Measurements from ENCODE around the gene CEP44. TPM values are rescaled to one million over a fixed set of nuclear protein-coding genes. Genes with fewer than 3 reads are reported as not detected.
"Not testable (repeated sequence)": the region's sequence is repeated elsewhere in the genome, so short reads cannot be mapped to it uniquely, and the experiment has no call there.

CEP44 gene
- total and polyA plus RNA-seq, 2 of the 4 experiments (the other 2 are of a cell fraction): 3.5 to 9.5 TPM

- POLR2A ChIA-PET (ENCODE audit: unreplicated experiment): no interaction called here
- no TSS peak for BruUV-seq (replicated peaks)
- Histone ChIP-seq H3K23ac (ENCODE audit: low read depth, low read length) (no peak overlapping the region), H3K4me3 (ENCODE audit: insufficient read depth, low read depth, low read length) (no peak overlapping the region), H2AK9ac (replicated peaks; ENCODE audit: low read depth, low read length, poor library complexity) (no peak overlapping the region), H2AK5ac (ENCODE audit: low read depth, low read length) (no peak overlapping the region), H3K9ac (ENCODE audit: low read depth, low read length) (no peak overlapping the region), H3K9me3 (ENCODE audit: control insufficient read depth, insufficient read depth, low read length) (no peaks in the 10 kb centered on the region), H4K20me1 (ENCODE audit: insufficient read depth, low read length) (no peaks in the 10 kb centered on the region), H4K91ac (ENCODE audit: insufficient read depth, low read depth, low read length) (no peak overlapping the region), H3K56ac (ENCODE audit: extremely low read depth, insufficient read depth, low read length) (no peak overlapping the region), H3K27me3 (ENCODE audit: control insufficient read depth, insufficient read depth, low read length) (no peaks in the 10 kb centered on the region), H3K4me2 (ENCODE audit: low read depth, low read length) (no peak overlapping the region), H2BK20ac (ENCODE audit: low read depth, low read length) (no peak overlapping the region), H2AFZ (replicated peaks; ENCODE audit: low read length, poor library complexity) (no peak overlapping the region), H3K36me3 (ENCODE audit: control insufficient read depth, insufficient read depth, low read length) (no peaks in the 10 kb centered on the region), H2BK5ac (ENCODE audit: low read depth, low read length, poor library complexity, severe bottlenecking) (no peak overlapping the region), H3K27ac (ENCODE audit: insufficient read depth, low read length) (no peak overlapping the region), H3K79me1 (ENCODE audit: low read depth in 1 of 2, low read length in 2 of 2) (no peaks in the 10 kb centered on the region), H2BK120ac (ENCODE audit: low read depth, low read length) (no peak overlapping the region), H3K9me1 (ENCODE audit: insufficient read depth, low read length) (no peaks in the 10 kb centered on the region), H2BK15ac (ENCODE audit: low read depth, low read length) (no peak overlapping the region), H4K5ac (ENCODE audit: low read depth, low read length) (no peak overlapping the region), H3K4ac (ENCODE audit: low read depth, low read length) (no peak overlapping the region), H3K18ac (ENCODE audit: low read depth, low read length) (no peak overlapping the region), H3K4me1 (ENCODE audit: control insufficient read depth, insufficient read depth, low read length) (no peaks in the 10 kb centered on the region), H4K8ac (ENCODE audit: low read depth in 2 of 2, low read length in 2 of 2) (no peak overlapping the region), H3K14ac (replicated peaks; ENCODE audit: low read depth, low read length) (no peak overlapping the region)
- dilution Hi-C loops (cut with HindIII; ENCODE audit: low sequenced_read_pairs, unreplicated experiment) (no loop called here), intact Hi-C loops (cut with micrococcal nuclease) (no loop called here), in situ Hi-C loops (cut with MboI; ENCODE audit: low sequenced_read_pairs) (no loop called here)
- ATAC-seq (ENCODE audit: low read depth) (no peak), DNase-seq (no peak)
- 8% methylated on average over 2 of the region's 2 CpGs; no CpG with 5 or more reads in 1 of the 2 experiments for WGBS, 2 experiments (ENCODE audit: extremely low coverage in 2 of 2, insufficient read length in 1 of 2)
- CTCF ChIA-PET: no interaction called here
- TF ChIP-seq FOS (IDR thresholded peaks at IDR 0.05; ENCODE audit: low read depth, low read length): no peak
These were observed 95.2 kb downstream of the CEP44 start for GRCh38 chr4:174378951-174379350.

DNA sequence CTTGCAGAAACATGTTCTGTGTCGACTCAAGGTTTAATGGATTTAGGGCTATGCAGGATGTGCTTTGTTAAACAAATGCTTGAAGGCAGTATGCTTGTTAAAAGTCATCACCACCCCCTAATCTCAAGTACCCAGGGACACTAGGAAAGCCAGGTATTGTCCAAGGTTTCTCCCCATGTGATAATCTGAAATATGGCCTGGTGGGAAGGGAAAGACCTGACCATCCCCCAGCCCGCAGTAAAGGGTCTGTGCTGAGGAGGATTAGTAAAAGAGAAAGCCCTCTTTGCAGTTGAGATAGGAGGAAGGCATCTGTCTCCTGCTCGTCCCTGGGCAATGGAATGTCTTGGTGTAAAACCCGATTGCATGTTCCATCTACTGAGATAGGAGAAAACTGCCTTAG lies 96.5 kb downstream of the CEP44 start:
- H3K4me3 ChIP-seq (ENCODE audit: insufficient read depth, low read depth, low read length); in situ Hi-C loops (cut with MboI; ENCODE audit: low sequenced_read_pairs); H4K5ac ChIP-seq (ENCODE audit: low read depth, low read length); H2AFZ ChIP-seq (replicated peaks; ENCODE audit: low read length, poor library complexity); H3K4me1 ChIP-seq (ENCODE audit: control insufficient read depth, insufficient read depth, low read length); BruUV-seq (replicated peaks); H3K4me2 ChIP-seq (ENCODE audit: low read depth, low read length); H3K56ac ChIP-seq (ENCODE audit: extremely low read depth, insufficient read depth, low read length); POLR2A ChIA-PET (ENCODE audit: unreplicated experiment); DNase-seq; H3K79me1 ChIP-seq (ENCODE audit: low read depth in 1 of 2, low read length in 2 of 2); H3K23ac ChIP-seq (ENCODE audit: low read depth, low read length); H2BK15ac ChIP-seq (ENCODE audit: low read depth, low read length); H3K9me1 ChIP-seq (ENCODE audit: insufficient read depth, low read length); ATAC-seq (ENCODE audit: low read depth); H4K91ac ChIP-seq (ENCODE audit: insufficient read depth, low read depth, low read length); H3K27ac ChIP-seq (ENCODE audit: insufficient read depth, low read length); CTCF ChIA-PET; H3K36me3 ChIP-seq (ENCODE audit: control insufficient read depth, insufficient read depth, low read length); H2BK5ac ChIP-seq (ENCODE audit: low read depth, low read length, poor library complexity, severe bottlenecking); H2AK9ac ChIP-seq (replicated peaks; ENCODE audit: low read depth, low read length, poor library complexity); H3K9ac ChIP-seq (ENCODE audit: low read depth, low read length); H3K14ac ChIP-seq (replicated peaks; ENCODE audit: low read depth, low read length); H2BK20ac ChIP-seq (ENCODE audit: low read depth, low read length); H2AK5ac ChIP-seq (ENCODE audit: low read depth, low read length); H3K4ac ChIP-seq (ENCODE audit: low read depth, low read length); dilution Hi-C loops (cut with HindIII; ENCODE audit: low sequenced_read_pairs, unreplicated experiment); H4K8ac ChIP-seq (ENCODE audit: low read depth in 2 of 2, low read length in 2 of 2); H4K20me1 ChIP-seq (ENCODE audit: insufficient read depth, low read length); H3K27me3 ChIP-seq (ENCODE audit: control insufficient read depth, insufficient read depth, low read length); H2BK120ac ChIP-seq (ENCODE audit: low read depth, low read length); H3K9me3 ChIP-seq (ENCODE audit: control insufficient read depth, insufficient read depth, low read length); H3K18ac ChIP-seq (ENCODE audit: low read depth, low read length); intact Hi-C loops (cut with micrococcal nuclease): not testable (repeated sequence)
- WGBS, 2 experiments (ENCODE audit: extremely low coverage in 2 of 2, insufficient read length in 1 of 2): no CpG with 5 or more reads among the region's 4 CpGs
